GM21723 (cell line): ENCODE measurements around the gene MCU.
"Not testable (repeated sequence)": the region's sequence is repeated elsewhere in the genome, so short reads cannot be mapped to it uniquely, and the experiment has no call there.

Experiments
- ATAC-seq: cut with Tn5 transposase; IDR thresholded peaks from one replicate; pipeline ENCODE4 v1.9.1; 2021; ENCODE audit warnings: mild to moderate bottlenecking, moderate library complexity; ENCODE audit not compliant: unreplicated experiment

Gene MCU

DNA sequence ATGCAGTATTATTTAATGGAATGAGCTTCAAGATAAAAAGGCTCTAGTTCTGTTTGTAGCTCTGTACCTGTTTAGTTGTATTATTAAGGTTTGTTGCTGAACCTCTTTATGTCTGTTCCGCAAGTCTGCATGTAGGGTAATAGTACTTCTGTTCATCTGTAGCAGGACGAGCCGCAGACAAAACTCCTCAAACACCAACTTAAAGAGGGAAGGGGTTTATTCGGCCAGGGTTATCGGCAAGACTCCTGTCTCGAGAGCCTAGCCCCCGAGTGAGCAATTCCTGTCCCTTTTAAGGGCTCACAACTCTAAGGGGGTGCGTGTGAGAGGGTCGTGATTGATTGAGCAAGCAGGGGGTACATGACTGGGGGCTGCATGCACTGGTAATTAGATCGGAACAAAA lies 67.0 kb downstream of the MCU start:
- ATAC-seq = not testable (repeated sequence)

DNA sequence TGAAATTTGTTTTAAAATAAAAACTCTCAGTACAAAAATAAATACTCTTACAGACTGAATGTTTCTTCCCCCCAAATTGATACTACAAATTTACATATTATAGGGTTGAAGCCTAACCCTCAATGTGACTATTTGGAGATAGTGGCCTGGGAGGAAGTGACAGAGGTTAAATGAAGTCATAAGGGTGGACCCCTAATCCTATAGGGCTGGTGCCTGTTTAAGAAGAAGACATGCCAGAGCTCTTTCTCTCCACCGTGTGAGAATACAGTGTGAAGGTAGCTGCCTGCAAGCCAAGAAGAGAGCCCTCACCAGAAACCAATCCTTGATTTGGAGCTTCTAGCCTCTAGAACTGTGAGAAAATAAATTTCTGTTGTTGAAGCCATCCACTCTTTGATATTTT lies 67.6 kb downstream of the MCU start:
- ATAC-seq = no peak

DNA sequence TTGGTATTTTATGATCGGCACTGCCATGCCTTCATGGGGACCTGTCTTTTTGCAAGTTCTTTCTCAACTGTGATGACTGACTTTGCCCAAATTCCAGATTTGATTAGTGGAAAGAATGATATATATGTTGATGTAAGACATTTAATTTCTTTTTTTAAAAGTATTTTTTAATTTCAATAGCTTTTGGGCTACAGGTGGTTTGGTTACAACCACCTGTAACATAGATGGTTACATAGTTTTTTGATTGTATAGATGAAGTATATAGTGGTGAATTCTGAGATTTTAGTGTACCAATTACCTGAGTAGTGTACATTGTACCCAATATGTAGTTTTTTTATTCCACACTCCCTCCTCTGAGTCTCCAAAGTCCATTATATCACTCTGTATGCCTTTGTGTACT lies 69.6 kb downstream of the MCU start:
- no peak for ATAC-seq

DNA sequence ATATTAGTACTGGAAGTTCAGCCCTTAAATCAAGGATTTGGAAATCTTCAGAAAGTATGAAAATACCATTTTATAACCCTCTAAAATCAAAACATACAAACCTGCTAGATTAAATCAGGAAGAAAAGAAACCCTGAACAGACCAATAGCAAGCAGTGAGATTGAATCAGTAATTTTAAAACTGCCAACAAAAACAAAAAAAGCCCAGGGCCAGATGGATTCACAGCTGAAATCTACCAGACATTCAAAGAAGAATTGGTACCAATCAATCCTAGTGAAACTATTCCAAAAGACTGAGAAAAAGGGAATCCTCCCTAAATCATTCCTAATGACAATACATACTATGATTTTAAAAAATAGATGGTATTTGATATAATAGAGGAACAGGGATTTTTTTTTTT lies 70.1 kb downstream of the MCU start:
- ATAC-seq = no peak

DNA sequence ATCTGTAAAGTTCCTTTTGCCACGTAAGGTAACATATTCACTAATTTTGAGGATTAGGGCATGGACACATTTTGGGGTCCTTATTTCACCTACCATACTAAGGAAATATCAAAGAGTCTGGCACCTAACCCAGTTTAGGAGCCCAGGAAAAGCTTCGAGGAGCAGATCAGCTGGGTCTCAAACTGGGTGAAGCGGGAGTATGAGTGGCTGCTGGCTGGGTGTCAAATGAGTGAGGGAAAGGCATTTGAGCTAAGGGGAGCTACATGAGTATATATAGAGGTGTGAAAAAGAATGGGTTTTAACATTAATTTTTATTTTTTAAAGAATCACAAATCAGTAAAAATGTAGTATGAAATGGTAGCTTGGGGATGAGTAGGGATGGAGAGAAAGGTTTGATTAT lies 71.3 kb downstream of the MCU start:
- no peak for ATAC-seq

DNA sequence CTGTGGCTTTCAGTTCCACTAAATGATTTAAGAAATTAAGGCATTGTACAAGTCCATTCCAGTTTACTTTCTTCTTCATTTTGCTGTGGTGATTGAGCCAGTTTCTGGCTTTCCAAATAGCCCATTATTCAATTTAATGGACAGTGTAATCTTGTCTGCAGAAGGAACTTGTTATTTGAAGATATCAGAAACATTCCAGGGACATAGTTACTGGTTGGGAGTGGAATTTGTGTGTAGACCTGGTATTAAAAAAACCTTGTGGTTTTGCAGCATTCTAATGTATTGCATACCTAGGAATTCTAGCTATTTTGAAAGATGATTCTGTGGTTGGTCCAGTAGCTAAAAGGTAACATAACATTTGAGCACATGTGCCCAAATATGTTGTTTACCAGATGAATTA lies 72.2 kb downstream of the MCU start:
- ATAC-seq = no peak

DNA sequence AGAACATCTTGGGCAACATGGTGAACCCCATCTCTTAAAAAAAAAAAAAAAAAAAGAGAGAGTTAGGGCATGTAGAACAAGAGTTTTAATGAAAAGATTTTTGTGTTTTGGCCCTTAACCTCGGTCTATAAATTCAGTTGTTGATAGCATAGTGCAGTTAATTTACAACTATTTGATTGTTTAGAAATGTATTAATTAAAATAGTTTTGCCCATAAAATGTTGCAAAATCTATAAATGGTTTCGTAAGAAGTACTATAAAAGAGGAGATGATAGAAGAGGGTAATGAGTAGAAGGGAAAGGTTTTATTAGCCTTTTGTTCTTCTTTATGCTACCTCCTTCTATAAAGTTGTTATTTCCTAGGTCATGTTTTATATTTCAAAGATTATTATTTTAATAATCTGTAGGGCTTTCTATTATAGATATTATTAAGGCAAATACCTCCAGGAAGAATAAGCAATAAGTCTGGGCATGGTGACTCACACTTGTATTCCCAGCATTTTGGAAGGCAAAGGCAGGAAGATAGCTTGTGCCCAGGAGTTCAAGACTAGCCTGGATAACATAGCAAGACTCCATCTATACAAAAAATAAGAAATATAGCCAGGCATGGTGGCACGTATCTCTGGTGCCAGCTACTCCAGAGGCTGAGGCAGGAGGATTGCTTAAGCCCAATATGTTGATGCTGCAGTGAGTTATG lies 73.3 kb downstream of the MCU start:
- ATAC-seq = no peak

DNA sequence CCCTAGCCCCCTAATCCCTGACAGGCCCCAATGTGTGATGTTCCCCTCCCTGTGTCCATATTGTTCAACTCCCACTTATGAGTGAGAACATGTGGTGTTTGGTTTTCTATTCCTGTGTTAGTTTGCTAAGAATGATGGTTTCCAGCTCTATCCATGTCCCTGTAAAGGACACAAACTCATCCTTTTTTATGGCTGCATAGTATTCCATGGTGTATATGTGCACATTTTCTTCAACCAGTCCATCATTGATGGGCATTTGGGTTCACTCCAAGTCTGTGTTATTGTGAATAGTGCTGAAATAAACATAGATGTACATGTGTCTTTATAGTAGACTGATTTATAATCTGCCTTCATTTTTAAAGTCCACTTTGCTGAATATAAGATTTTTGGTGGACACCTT lies 79.3 kb downstream of the MCU start:
- ATAC-seq = not testable (repeated sequence)

DNA sequence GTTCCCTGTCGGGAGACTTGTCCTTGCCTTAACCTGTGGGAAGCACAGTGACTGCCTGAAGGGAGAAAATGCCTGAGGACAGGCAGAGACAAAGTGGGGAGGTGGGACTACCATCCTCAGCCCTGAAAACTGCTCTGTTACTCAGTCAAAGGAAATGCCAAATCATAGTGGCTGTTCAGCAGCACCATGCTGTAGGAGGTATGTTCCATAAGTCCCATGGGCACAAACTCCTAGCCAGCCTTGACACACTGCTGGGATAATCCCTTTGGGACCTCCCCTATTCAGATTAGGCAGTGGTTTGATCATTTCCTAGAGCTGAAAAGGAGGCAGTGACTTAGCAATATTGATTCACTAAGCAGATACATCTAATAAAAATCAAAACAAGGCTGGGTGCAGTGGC lies 80.1 kb downstream of the MCU start:
- no peak for ATAC-seq

DNA sequence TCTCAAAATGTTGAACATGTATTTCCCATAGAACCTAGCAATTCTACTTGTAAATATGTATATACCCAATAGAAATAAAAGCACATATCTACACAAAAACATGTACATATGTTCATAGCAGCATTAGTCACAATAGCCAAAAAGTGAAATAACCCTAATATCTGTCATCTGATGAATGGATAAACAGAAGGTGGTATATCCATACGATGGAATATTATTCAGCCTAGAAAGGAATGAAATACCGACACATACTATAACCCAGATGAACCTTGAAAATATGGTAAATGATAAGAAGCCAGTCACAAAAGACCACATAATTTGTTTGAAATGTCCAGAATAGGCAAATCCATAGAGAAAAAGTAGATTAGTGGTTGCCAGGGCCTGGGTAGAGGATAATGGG lies 87.9 kb downstream of the MCU start:
- no peak for ATAC-seq

DNA sequence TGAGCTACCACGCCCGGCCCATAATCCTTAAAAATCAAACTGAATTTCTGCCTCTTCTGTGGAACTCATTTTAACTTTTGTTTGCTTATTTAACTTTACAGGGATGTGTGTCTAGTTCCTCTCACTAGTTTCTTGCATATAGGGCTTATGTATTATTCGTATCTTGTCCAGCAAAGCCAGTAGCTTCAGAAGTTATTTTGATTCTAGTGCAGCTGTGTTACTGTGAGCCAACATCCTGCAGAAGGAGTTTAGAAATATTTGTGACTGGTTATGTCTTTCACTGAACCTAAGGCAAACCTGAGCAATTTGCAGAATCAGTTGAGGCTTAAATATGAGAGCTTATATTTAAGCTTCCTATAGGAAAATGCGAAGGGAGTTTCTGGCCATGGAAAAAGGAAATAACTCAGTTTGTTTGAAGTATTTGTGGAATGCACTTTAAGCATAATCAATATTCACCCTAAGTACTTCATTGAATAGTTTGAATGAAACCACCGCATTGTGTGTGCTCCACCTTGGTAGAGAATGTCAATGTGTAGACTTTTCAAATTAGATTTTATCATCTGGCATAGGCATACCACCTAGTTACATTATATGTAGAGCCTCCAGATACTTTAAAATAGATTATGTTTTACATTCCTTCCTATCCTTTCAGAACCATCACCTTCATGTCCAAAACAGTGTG lies 90.8 kb downstream of the MCU start:
- ATAC-seq = no peak

DNA sequence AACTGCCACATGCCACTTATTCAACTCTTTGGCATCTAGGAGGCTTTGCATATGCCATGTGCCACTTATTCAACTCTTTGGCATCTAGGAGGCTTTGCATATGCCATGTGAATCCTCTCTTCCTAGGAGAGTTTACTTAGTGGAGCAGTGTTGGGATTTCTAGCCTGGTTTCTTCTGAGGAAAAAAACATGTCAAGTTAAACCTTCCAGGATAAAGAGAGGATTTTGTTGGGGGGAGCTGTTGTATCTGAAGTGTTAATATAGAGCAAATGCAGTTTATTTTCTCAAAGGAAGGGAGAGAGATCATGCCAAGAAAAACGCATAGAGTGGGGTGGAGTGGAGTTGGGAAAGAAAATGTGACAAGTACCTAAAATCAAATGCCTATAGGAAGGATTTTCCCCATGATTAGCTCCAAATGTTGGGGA lies 91.5 kb downstream of the MCU start:
- no peak for ATAC-seq

DNA sequence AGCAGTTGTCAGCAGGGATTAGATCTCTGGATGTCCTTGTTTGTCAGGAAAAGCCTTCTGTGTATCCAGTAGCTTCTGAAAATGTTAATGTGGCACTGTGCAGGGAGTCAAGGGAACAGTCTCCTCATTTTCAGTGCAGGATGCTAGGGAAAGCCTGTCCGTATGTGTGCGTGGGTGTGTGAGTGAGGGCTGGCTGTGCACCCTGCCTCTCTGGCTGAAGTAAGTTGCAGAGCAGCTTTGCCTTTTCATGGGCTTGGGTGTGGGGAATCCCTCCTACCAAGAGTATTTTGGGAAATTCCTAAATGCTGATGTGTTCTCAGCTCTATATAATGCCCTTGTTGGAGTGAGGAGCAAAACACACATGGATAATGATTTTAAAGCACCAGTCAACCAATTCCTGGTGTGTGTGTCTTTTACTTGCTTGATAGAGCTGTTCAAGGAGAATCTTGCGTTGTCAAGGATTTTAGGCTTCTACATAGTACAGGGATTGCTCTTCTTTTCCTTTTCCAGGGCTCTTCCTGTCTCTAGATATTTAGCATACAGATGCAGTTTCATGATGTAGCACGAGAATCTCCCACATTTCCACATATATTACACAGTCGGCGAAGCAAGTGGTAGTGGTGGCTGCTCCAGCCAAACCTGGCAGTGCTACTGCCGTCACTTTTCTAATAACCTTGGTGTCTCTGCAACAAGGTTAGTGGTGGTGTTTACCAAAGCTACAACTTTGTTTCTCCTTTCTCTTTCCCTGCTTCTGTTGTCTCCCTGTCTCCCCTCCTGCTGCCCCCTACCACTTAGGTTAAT lies 92.8 kb downstream of the MCU start:
- no peak for ATAC-seq

DNA sequence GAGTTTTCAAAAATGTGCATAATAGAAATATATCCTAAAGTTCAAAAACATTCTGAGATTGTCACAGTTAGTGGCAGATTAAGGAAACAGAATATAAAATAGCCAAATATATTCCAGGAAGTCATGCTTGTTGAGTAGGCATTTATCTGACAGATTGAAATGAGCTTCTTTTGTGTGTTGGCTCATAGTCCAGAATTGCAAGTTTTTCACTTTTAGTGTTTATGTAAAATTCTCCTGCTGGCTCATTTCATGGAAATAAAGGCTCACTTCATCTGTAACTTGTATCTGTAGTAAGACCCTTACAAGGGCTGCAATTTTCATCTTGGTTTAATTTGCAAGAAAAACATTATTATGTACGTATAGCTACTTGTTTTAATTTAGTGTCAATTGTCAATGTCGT lies 93.5 kb downstream of the MCU start:
- no peak for ATAC-seq

DNA sequence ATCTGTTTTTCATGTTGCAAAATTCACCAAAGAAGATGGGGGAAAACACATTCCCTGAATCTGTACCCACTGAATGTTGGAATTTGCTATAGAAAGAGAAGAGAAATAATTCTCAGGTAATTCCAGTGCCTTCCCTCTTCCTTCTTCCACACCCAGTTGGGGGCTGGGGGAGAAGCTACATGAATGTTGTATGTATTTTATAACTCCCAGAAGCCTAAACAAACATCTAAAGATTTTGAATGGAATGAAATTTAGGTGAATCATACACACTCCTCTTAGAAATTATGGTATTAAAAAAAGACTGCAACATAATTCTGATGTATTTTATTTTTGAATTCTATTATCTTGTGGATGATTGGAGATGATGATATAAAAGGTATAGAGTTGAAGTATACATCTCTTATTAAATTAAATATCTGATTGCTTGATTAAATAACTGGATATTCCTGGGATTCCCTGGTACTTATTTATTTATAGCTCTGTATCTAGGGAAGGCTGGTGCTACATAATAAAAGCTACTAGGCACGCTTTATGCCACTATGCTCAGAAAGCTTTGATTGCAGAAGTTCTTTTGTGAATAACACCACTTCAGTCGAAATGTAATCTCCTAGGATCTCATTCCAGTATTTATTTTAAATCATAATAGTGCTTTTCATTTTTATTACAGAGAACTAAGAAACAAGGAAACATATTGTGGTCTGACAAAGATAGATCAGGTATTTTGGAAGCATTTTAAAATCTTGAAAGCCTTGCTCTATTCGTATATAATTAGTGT lies 98.5 kb downstream of the MCU start:
- no peak for ATAC-seq

DNA sequence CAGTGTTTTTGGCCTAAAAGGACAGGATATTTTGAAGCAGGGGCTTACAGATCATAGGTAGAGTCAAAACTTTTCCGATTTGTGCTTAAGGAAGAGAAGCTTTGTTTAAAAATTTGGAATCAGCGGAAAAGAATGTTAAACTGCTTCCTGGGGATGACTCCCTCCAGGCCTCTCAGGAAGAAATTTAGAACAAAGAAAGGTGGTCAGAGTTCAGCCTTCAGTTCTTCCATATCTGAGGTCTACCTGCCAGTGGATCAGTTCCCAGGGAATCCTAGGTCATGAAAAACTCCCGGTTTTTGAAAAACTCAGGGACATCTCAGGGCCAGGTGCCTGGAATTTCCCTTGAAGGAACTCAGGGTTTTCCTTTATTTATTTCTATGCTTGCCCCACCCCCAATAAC lies 100.3 kb downstream of the MCU start:
- no peak for ATAC-seq

DNA sequence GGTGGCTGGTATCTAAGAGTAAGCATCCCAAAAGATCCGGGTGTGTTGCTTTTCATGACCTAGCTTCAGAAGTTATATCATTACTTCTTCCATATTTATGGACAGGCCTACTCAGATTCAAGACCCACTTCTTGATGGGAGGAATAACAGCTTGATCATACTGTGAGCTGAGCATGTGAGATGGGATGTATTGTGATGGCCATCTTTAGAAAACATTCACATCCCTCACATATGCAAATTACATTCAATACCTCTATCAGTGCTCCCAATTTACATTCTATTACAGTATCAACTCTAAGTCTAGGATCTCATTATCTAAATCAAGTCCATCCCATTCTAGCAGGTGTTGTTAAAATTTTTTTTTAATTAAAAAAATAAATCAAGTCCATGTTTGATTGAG lies 101.8 kb downstream of the MCU start:
- no peak for ATAC-seq

DNA sequence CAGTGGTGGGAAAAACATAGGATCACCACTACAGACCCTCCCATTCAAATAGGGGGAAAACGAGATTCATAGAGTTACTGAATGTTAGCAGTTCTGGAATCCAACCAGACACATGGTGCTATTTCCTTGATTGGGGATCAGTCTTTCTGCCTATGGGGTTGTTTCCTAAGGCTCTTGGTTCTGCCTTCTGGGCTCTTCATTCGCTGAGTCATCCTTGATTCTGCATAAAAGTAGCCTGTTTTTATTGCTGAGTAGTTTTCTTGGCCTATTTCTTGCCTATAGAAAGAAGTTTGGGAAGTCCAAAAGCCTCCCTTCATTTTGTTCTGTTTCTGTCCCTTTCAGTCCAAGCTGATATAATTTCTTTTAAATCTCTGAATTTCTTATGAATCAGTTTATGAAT lies 102.3 kb downstream of the MCU start:
- no peak for ATAC-seq

DNA sequence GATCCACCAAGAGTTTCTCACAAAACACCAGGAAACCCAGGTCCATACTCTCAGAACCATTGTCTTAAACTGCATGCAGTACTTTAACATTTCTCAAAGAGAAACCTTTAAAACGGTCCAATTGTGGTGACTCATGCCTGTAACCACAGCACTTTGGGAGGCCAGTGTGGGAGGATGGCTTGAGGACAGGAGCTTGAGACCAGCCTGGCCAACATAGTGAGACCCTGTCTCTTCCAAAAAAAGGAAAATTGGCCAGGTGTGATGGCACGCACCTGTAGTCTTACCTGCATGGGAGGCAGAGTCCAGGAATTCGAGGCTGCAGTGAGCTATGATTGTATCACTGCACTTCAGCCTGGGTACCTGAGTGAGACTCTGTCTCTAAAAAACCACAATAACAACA lies 104.1 kb downstream of the MCU start:
- ATAC-seq = no peak

DNA sequence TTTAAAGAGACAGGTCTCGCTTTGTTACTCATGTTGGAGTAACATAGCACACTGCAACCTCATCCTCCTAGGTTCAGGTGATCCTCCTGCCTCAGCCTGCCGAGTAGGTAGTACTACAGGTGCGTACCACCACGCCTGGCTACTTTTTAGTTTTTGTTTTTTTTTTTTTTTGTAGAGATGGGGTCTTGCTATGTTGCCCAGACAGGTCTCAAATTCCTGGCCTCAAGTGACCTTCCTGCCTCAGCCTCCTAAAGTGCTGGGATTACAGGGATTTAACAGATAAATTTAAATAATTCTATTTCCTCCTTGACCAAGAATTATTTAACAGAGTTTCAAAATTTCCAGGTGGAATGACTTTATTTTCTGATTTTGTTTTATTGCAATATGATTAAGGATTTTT lies 104.6 kb downstream of the MCU start:
- no peak for ATAC-seq

DNA sequence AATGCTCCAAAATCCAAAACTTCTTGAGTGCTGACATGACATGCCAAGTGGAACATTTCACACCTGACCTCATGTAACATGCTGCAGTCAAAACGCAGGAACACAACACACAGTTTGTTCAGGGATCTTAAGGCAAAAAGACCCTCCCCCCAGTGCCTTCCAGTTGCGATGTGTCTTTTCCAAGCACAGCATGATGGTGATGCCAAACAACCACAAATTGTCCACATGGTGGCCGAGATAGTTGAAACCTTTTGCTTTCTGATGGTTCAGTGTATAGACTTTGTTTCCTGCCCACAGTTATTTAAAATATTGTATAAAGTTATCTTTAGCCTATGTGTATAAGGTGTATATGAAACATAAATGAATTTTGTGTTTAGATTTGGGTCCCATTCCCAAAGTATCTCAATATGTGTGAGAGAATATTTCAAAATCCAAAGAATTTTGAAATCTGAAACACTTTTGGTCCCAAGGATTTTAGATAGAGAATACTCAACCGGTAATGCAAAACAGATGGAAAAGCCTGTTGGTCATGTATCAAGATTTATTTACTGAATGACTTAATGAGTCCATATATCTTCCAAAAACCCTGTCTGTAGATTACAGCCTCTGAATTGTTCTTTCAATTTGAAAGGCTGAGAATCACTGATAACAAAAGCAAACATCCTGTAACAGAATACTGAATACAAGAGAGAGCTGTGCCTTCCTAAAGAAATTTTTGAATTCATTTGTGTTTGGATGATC lies 108.2 kb downstream of the MCU start:
- no peak for ATAC-seq
